ENCODE results near the gene CHD9. TPM values are rescaled to one million over a fixed set of nuclear protein-coding genes. Genes with fewer than 3 reads are reported as not detected.

Gene CHD9
- total RNA-seq, 1 experiment from 2014 or later, result 35.5 TPM

DNA sequence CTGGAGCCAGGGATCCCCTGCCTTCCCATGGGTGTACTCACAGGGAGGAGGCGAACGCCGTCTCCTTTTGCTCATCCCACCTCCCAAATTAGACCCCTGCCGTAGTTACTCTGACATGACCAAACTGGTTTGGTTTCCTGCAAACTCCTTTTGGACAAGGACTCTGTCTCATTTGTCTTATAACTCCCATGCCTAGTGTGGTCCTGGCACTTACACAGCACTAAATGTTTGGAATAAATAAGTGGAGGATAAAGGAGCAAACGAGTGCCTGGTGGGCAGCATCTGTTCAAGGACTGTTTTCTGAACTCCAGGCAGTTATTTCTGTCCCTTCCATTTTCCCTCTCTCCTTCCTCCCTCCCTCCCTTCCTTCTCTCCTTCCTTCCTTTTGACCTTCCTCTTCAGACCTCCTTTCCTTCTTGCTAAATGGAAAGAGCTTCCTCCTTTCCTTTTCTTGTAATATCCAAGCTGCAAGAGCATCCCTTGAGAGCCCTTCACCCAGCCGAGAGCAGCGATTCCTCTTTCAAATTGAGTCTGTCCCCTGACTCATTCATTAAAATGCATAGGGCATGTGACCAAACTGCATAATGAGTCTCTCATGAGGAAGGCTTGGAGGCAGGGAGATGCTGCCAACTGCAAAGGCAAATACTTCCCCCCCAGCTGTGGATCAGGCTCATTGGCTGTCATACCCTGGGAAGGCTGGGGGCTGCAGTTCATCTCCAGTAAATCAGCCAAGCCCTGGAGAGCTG is 36.8 kb downstream of the CHD9 start:
- DNase-seq (ENCODE audit: low spot score), result peak; percentile 83

DNA sequence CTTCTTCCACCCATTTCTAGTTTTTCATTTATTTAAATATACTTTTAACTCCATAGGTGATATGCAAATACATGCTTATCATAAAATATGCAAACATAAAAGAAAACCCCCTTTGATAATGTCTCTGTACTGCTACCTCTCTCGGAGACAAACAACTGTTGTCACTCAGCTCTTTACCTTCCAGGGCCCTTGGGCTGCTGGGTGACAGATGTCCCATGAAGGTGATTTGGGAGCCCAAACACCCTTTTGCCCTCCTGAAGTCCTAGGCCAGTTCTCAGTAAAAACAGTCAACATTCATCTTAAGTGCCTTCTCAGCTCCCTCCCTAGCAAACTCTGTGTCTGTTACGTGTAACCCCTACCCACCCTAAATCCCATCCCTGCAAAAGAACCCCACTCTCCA is 37.5 kb downstream of the CHD9 start:
- DNase-seq (ENCODE audit: low spot score), result no peak

DNA sequence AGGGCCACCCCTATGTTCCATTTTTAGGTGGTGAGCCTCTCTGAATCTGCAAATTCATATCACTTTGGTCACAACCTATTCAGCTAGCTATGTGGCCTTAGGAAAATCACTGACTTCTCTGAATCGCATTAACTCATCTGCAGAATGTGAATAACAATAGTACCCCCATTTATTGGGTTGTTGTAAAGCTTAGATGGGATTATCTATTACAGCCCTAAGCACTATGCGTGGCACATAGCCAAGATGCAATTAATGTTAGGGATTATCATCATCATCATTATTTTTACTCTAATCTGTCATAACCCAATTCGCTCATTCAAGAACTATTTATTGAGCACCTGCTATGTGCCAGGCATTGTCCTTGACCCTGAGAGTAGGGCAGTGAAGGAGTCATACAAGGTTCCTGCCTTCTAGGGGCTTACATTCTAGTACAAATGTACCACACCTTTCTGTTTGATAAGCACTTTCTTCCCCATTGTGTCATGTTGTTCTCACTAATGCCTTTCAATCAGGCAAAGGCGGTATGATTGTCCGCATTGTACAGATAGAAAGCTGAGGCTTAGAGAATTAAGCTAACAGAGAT is 38.5 kb downstream of the CHD9 start:
- DNase-seq (ENCODE audit: low spot score), result no peak

DNA sequence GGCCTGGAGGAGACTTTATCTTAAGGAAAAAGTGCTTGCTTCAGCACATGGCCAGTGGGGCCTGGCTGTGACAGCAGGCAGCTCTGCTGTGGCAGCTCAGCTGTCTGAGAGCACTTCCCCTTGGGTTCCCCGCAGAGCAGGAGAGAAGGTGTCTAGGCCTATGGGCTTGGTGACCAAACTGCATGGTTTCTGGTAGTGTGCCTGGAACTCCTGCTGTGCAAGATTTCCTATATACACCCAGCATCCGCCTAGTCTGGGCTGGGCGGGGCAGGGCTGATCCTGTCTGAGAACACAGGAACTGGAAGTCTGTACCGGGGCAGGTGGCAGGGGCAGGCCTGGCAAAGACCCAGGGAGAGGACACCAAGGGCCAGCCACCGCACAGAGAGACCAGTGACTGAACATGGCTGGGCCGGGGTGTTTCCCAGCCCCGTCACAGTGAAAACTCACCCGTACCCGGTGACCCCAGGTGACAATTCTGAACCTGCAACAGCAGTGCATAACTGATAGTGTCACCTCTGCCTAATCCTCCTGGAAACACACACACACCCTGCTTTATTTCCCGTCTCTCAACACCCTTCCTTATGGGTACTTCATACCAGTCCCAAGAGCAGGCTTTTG is 39.3 kb downstream of the CHD9 start:
- peak; percentile 93 for DNase-seq (ENCODE audit: low spot score)

DNA sequence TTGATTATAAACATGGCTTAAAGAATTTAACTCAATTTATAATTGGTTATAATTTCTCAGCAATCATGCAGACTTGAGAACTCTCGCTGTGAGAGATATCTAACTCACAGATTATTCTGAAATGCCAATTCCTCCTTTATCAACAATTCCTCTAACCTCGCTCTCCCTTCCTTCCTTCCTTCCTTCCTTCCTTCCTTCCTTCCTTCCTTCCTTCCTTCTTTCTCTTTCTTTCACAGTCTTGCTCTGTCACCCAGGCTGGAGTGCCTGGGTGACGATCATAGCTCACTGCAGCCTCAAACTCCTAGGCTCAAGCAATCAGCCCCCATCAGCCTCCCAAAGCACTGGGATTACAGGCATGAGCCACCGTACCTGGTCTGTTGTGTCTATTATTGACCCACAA is 42.4 kb downstream of the CHD9 start:
- no peak for DNase-seq (ENCODE audit: low spot score)

DNA sequence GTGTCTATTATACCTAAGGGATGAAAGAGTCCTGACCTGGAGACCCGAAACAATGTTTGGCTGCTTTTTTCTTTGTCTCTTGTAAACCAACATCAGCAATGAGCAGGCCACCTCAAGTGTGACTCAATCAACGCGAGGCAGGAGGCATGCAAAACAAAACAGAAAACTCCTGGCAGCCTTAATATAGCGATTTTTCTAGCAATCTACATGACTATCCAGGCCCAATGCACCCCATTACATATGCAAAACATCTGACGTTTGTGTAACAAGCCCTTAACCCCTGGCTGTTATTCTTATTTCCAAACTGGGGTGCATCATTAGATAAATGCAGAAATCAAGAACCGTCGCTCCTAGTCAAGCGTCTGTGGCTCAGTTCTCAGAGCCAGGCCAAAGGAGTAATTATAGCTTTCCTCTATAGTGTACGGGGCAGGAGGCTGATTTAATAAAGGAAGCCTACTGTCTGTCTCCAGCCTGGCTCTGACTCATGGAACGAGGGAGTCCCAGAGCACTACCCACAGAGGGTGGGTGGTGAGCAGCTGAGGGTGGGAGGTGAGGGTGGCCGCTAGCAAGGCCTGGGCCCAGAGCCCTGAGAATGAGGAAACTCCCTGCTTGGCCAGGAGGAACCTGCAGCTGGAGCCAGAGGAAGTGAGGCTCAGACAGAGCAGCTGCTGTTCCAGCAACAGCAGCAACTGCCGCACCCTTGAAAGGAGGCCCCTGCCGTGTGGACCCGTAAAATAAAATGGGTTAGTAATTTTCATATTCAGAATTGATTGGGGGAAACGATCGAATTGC is 43.9 kb downstream of the CHD9 start:
- peak; percentile 90 for DNase-seq (ENCODE audit: low spot score)

DNA sequence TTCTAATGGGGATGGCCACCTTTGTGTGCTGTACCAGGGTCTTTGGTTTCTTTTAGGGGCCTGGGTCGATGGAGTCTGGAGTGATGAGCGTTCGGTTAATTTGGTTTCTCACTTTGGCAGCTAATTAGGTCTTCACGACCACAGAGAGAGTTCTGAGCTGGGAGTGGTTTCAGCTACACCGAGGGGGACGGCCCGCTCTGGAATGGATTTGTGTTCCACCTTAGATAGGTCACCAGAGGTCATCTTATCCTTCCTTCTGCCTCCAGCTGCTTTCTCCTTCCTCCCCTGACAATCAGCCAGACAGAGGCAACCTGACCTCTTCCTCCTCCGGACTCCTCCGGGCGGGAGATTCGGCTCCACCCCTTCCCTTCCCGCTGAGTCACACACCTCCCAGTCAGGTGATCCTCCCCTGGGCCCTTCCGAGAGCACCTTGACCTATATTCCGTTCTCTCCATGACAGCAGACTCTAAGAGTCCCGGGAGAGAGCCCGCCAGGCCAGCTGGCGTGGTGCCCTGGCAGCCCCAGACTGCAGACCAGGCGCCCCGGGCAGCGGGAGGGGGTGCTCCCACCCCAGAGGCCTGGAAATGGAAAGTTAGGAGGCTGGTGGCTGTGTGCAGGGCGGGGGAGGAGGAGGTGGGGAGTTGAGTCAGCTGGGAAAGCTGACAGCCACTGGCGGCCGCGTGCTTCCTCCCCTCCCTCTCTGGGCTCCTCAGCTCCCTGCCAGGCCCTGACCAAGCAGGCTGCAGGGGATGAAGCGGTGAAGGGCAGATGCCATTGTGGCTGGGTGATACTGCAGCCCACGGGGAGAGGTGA is 44.7 kb downstream of the CHD9 start:
- peak; percentile 96 for DNase-seq (ENCODE audit: low spot score)

DNA sequence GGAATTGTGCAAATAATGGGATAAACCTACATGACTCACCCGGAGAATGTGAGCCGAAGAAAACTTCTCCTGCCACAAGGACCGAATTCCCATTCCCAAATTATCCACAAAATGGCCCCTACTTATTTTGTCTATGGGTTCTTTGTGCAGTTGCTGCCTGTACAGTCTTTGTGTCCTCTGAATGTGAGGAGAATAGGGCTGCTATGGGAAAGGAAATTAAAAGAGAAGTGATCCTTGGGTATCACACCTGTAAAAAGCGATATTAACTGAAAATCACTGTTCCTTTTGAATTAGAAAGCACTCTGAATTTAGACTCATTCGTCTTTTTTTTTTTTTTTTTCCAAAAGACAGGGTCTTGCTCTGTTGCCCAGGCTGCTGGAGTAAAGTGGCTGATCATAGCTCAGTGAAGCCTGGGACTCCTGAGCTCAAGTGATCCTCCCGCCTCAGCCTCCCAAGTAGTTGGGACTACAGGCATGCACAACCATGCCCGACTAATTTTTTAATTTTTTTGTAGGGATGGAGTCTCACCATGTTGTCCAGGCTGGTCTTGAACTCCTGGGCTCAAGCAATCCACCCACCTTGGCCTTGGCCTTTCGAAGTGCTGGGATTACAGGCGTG is 45.4 kb downstream of the CHD9 start:
- no peak for DNase-seq (ENCODE audit: low spot score)

DNA sequence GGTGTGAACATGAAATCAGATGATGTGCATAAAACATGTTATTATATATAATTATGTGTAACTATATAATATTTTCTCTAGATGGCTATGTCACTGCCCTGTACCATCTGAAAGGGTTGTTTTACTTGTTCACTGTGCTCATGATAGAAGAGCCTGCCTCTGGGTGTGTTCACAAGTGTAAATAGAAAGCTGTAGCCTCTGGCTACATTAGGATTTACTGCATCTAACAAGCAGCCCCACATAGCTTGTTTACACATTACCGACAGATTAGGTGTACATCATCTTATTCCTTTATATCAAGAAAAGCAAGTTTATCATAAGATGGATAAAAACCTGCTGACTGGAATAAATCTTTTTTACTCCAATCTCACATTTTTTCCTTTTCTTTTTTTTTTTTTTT is 46.1 kb downstream of the CHD9 start:
- no peak for DNase-seq (ENCODE audit: low spot score)

DNA sequence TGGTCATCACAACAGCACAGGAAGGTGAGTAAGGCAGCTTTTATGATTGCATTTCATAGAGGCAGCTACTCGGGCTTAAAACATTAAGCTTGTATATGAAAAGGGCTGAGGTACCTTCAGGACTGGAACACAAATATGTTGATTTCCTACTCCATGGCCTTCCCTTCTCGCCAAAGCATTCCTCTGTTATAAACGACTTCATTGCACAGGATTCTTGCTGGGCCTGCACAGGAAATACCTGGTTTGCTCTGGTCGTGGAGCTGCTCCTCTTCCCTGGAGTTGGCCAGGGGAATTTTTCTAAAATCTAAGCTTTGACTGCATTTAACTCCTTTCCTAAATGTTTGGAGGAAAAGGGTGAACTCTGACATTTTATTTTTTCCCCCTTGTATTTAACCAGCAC is 49.0 kb downstream of the CHD9 start:
- no peak for DNase-seq (ENCODE audit: low spot score)

DNA sequence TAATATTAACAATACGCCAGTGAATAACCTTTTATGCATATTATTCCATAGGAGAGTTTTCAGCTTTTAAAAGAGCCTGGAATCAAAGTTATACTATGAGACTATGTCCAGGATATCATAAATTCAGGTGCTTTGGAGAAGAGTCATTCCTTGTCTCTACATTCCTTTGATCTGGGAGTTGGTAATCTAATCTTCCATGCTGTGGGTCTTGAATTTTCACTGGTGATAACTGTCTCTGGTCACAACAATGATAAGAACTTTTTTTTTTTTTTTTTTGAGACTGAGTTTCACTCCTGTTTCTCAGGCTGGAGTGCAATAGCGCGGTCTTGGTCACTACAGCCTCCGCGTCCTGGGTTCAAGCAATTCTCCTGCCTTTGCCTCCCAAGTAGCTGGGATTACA is 50.8 kb downstream of the CHD9 start:
- no peak for DNase-seq (ENCODE audit: low spot score)

DNA sequence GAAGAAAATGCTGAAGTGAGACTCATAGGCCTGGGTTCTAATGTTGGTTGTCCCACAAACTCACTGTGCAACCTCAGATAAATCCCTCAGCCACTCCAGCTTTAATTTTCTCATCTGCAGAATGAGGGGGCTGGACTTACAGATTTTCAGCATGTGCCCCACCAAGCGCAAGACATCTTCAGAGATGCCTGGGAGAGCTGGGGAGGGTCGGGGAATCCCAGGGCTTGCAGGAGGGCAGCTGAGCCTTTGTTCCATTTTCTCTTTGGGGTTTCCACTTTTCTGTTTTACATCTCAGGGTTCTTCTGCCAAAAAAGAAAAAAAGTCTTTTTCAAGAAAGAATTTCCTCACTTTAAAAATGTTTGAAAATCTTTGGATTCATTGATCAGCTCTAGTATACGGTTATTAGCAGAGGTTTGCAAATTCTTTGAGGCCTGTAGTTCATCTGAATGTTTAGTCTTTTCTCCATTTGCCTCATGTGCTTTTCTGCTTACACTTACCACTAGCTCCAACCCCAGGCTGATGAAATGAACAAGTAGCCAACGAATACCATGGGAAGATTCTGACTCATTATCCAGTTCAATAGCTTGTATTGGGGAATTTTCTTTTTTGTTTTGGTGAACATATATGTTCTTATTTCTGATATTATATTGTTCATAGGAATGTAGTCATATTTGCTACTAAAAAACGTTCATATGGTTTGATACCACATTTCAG is 56.4 kb downstream of the CHD9 start:
- no peak for DNase-seq (ENCODE audit: low spot score)

DNA sequence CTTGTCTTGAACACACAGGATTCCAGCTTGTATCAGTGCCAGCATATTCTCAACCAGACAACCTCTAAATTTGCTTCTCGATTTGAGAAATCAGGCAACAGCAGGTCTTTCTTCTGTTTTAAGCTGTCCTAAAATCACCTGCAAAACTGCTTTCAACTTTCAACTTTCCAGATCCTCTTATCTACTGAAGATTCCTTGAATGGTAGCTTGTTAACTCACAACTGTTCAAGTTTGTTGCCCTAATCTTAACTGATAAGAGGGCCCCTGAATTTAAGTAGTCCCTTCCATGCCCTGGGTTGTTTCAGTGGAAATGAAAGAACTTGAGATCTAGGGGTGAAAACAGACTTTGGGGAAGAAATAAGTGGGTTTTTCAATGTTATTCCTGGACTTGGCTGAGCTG is 57.2 kb downstream of the CHD9 start:
- DNase-seq (ENCODE audit: low spot score), result no peak

DNA sequence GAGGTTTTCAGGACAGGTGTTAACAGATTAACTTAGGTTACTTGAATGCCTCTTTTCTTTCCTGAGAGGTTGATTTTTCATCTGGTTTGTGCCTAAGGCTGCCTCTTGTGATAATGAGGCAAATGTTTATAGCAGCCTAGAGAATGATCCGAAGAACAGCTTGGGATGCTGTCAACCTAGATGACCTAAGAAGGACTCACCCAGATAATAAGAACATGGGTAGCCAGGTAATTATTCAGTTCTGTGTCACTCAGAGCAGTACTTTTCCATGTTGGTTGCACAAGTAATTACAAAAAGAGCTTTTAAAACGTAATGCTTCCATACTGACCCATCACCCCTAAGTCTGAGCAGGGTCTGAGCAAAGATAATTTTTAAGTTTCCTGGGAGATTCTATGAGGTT is 60.3 kb downstream of the CHD9 start:
- no peak for DNase-seq (ENCODE audit: low spot score)

DNA sequence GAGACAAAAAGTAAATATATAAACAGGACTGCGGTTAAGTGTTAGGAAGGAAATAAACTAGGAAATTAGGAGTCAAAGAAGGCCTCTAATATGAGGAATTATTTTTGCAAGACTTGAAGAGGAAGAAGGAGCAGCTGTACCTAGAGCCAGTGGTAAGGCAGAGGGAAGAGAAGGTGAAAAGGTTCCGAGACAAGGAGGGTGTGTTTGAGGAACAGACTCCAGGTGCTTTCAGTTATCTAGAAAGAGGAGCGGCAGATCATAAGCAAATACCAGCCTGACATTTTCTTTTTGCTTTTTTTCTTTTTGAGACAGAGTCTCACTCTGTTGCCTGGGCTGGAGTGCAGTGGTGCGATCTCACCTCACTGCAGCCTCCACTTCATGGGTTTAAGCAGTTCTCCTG is 61.0 kb downstream of the CHD9 start:
- DNase-seq (ENCODE audit: low spot score), result no peak

DNA sequence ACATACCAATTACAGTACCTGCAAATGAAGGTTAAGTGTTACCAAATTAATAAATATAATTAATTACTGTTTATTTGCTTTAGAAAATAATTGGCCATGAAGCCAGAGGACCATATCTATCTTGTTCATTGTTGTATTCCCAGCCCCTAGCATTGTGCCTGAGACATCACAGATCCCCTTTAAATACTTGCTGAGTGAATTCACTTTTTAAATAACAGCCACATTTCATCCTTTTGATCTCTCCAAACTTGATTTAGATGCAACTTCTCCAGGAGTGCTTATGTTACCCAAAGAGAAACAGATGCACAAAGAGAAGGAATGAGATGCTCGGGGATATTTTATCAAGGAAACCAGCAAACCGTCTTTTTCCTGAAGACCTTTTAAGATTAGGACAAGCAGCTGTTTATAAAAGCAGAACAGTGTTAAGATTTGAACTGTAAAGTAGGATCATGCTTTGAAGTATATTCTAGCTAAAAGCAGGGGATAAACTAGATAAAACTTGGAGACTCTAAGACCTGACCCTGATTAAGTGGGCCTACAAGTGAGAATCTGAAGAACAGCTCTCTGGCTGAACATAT is 66.3 kb downstream of the CHD9 start:
- no peak for DNase-seq (ENCODE audit: low spot score)

DNA sequence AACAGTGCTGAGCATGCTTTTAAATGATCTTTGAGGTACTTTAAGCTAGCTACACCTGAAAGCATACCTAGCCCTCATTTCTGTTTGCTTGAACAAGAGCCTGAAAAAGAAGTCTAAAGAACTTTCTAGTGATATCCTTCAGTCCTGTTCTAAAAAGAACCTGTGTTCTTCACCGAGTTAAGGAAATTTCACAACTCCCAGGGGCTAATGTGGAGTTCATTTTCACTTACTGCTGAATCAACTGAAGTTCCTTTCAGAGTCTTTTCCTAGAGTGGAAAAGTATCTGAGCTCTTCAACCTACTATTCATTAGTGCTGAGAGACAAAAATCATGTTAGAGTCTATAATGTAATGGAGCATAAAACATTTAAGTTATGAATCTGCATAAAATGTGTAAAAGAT is 66.9 kb downstream of the CHD9 start:
- no peak for DNase-seq (ENCODE audit: low spot score)

DNA sequence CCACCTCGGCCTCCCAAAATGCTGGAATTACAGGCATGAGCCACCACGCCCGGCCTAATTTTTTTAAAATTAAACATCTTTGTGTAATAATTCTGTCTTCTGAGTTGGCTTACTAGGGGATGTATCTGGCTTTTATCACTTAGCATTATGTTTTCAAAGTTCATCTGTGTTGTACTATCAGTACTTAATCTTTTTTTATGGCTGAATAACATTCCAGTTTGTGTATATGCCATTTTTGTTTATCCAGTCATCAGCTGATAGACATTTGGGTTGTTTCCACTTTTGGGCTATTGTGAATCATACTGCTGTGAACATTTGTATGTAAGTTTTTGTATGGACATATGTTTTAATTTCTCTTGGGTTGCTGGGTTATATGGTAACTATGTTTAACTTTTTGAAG is 69.0 kb downstream of the CHD9 start:
- peak; percentile 27 for DNase-seq (ENCODE audit: low spot score)

DNA sequence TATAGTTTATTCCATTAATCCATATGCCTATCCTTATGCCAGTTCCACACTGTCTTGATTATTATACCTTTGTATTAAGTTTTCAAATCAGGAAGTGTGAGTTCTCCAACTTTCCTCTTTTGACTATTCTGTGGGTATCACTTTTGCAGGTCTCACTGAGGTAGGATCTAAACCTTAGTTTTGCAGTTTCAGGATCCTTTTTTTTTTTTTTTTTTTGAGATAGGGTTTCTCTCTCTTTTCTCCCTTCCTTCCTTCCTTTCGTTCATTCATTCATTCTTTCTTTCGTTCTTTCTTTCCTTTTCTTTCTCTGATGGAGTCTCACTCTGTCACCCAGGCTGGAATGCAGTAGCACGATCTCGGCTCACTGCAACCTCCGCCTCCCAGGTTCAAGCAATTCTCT is 71.6 kb downstream of the CHD9 start:
- DNase-seq (ENCODE audit: low spot score), result no peak

Measured in A172 (cell line).